SKM-1 treated with dmso at 0.1 percent for 144 hours (cell line): ENCODE data around the gene TMEM150B.

Source experiments
- DNase-seq: peaks from one replicate; lab custom pipeline; 2025; ENCODE audit not compliant: unreplicated experiment; lab: John Stamatoyannopoulos, UW

TMEM150B gene

GRCh38 chr19:55308281-55308680, 16.9 kb downstream of the TMEM150B start:
- DNase-seq, result no peak

GRCh38 chr19:55306712-55307111, 18.4 kb downstream of the TMEM150B start:
- no peak for DNase-seq

- DNase-seq, result no peak
Measured at GRCh38 chr19:55305983-55306562, 19.1 kb downstream of the TMEM150B start.

- DNase-seq, result no peak
Measured at GRCh38 chr19:55305491-55305890, 19.6 kb downstream of the TMEM150B start.

GRCh38 chr19:55304980-55305379, 20.2 kb downstream of the TMEM150B start:
- no peak for DNase-seq

GRCh38 chr19:55304279-55304978, 20.7 kb downstream of the TMEM150B start:
- DNase-seq, result no peak

GRCh38 chr19:55303477-55303876, 21.7 kb downstream of the TMEM150B start:
- no peak for DNase-seq

- DNase-seq, result no peak
Measured at GRCh38 chr19:55302318-55302703, 22.8 kb downstream of the TMEM150B start.

GRCh38 chr19:55301459-55302317, 23.5 kb downstream of the TMEM150B start:
- peak; percentile 42 for DNase-seq

- no peak for DNase-seq
Measured at GRCh38 chr19:55300886-55301458, 24.2 kb downstream of the TMEM150B start.

GRCh38 chr19:55299991-55300390, 25.1 kb downstream of the TMEM150B start:
- no peak for DNase-seq

- no peak for DNase-seq
Measured at GRCh38 chr19:55297267-55297666, 27.9 kb downstream of the TMEM150B start.

- DNase-seq, result no peak
Measured at GRCh38 chr19:55289117-55289796, 35.9 kb downstream of the TMEM150B start.

- no peak for DNase-seq
Measured at GRCh38 chr19:55287361-55288079, 37.6 kb downstream of the TMEM150B start.

- no peak for DNase-seq
Measured at GRCh38 chr19:55285229-55285890, 39.8 kb downstream of the TMEM150B start.

- DNase-seq, result no peak
Measured at GRCh38 chr19:55284405-55285058, 40.6 kb downstream of the TMEM150B start.

- DNase-seq, result no peak
Measured at GRCh38 chr19:55283548-55284377, 41.4 kb downstream of the TMEM150B start, which contains the start of gene BRSK1. TSS of gene BRSK1 (plus strand) at chr19:55283997. CDS start at chr19:55284443, 446 bp downstream.
